Activated T-cell treated with anti-CD3 and anti-CD28 coated beads, Interleukin-2, amount 50 U/mL, for 72 hours (primary cell): ENCODE results near the gene VPS8. TPM values are rescaled to one million over a fixed set of nuclear protein-coding genes. Genes with fewer than 3 reads are reported as not detected.

ENCODE experiments used
- ATAC-seq, 2 donors: fragments of 150-1000 bp; cut with Tn5 transposase; replicated peaks in 1 of 2; 2 replicates each; pipeline ENCODE4 v1.10.0; 2021; ENCODE audit warnings: moderate library complexity in 2 of 2, mild to moderate bottlenecking in 1 of 2
- DNase-seq, 2 donors: peaks; one replicate each; pipeline ENCODE4 v3.0.0; 2021 to 2022; ENCODE audit warnings: mixed read lengths in 1 of 2
- H3K27ac Mint-ChIP-seq: one replicate; pipeline ENCODE4 v1.8.0; 2022; ENCODE audit warnings: mild to moderate bottlenecking, moderate library complexity, mixed read lengths
- H3K27me3 Mint-ChIP-seq: one replicate; pipeline ENCODE4 v1.8.0; 2022; ENCODE audit warnings: low read depth, mixed read lengths
- H3K36me3 Mint-ChIP-seq, 2 donors: one replicate each; pipeline ENCODE4 v1.8.0; 2022; ENCODE audit warnings: mixed read lengths in 2 of 2, mild to moderate bottlenecking in 1 of 2; ENCODE audit not compliant: insufficient read depth in 2 of 2
- H3K4me1 Mint-ChIP-seq: one replicate; pipeline ENCODE4 v1.8.0; 2022; ENCODE audit warnings: low read depth, mixed read lengths
- H3K4me3 Mint-ChIP-seq, 2 donors: one replicate each; pipeline ENCODE4 v1.8.0; 2022; ENCODE audit warnings: mild to moderate bottlenecking in 2 of 2, mixed read lengths in 2 of 2, moderate library complexity in 2 of 2
- H3K9me3 Mint-ChIP-seq, 2 donors: one replicate each; pipeline ENCODE4 v1.8.0; 2022; ENCODE audit warnings: mixed read lengths in 2 of 2
- total RNA-seq, 2 donors: library from RNA; stranded (reverse); gene quantifications; one replicate each; pipeline ENCODE4 v1.2.3, GENCODE V29; 2022

Gene VPS8
- total RNA-seq, 2 donors from 2014 or later = 86.6 to 104 TPM

DNA sequence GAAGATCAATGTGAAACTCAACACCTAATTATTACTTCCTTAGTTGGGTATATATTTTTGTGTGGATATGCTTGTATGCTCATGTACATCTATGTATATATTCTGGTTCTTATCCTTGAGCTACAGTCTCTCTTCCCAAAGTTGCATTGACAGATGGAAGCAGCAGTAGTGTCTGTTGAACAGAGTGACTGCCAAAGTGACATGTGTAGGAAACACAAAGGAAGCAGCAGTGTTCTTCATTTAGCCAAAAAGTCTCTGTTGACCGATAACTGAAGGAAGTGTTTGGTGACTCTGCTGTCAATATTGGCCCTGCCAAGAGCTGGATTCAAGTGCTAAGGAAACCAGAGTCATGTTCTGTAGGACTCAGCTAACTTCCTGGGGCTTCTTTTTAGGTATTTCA lies 217.1 kb downstream of the VPS8 start:
- no peaks in the 10 kb centered on the region for H3K4me1 Mint-ChIP-seq
- no peak overlapping the region for H3K27ac Mint-ChIP-seq
- H3K36me3 Mint-ChIP-seq = peaks cover 14 to 16% of the 10 kb centered on the region in 2 donors
- H3K27me3 Mint-ChIP-seq = no peaks in the 10 kb centered on the region
- no peak overlapping the region for H3K4me3 Mint-ChIP-seq
- ATAC-seq = no peak
- peaks cover 0 to 3% of the 10 kb centered on the region in 2 donors for H3K9me3 Mint-ChIP-seq
- DNase-seq = no peak

DNA sequence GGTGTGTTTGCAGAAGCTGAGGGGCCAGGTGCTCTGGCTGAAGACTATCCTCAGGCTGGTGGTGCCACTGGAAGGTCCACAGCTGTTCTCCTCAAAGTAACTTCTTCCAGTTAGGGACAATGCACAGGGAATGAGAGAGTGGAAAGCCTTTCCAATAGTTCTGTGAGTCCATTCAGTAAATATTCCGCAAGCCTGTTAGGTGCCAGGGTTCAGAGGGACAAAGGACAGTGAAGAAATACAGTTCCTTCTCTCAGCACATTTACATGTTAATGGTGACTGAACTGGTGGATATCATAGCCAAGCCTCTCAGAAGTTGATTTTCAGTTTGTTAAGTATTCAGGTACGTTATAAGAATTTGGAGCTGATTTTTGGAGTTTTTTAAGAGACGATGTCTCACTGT lies 218.4 kb downstream of the VPS8 start:
- H3K9me3 Mint-ChIP-seq = peaks cover 3 to 7% of the 10 kb centered on the region in 2 donors

DNA sequence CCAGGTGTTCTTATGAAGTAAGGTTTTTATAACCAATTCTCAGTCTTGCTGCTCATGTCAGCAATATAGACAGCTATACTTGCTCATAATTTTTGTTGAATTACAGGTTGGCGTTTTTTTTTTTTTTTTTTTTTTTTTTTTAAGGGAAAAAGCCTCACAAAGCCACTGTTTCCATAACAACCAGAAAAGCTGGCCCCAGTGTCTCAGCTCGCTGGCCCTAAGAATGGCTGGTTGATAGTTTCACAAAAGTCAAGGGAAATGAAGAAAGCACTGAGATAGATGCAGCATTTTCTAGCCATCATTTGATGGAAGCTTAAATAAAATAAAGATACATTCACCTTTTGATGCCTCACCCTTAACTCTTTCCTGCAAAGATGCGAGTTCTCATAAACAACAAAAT lies 219.0 kb downstream of the VPS8 start:
- H3K4me1 Mint-ChIP-seq = no peaks in the 10 kb centered on the region
- H3K27ac Mint-ChIP-seq = no peak overlapping the region
- peaks cover 15 to 24% of the 10 kb centered on the region in 2 donors for H3K36me3 Mint-ChIP-seq
- no peak overlapping the region for H3K4me3 Mint-ChIP-seq
- DNase-seq (no peak), ATAC-seq (no peak)
- no peaks in the 10 kb centered on the region for H3K27me3 Mint-ChIP-seq
- peaks cover 3 to 7% of the 10 kb centered on the region in 2 donors for H3K9me3 Mint-ChIP-seq

More for the DNA sequence above, 218.4 kb downstream of the VPS8 start:
- Mint-ChIP-seq H3K27me3 (no peaks in the 10 kb centered on the region), H3K4me1 (no peaks in the 10 kb centered on the region), H3K36me3 (peaks cover 15 to 25% of the 10 kb centered on the region in 2 donors), H3K4me3 (no peak overlapping the region), H3K27ac (no peak overlapping the region)
- ATAC-seq = no peak
- DNase-seq = no peak

DNA sequence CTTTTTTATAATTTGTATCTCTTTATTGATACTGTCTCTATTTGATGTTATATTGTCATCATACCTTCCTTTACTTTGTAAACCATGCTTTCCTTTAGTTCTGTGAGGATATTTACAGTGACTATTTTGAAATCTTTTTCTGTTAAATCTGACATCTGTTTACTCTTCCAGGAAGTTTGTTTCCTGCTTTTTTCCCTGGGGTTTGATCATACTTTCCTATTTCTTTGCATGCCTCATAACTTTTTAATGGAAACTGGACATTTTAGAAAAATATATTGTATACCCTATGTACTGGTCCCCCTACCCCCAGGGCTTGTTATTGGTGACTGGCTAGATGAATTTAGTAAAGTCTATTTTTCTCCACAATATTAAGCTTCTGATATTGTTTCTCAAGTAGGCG lies 225.8 kb downstream of the VPS8 start:
- Mint-ChIP-seq H3K4me3 (no peak overlapping the region), H3K27ac (no peak overlapping the region), H3K27me3 (no peaks in the 10 kb centered on the region), H3K36me3 (peaks cover 16 to 24% of the 10 kb centered on the region in 2 donors), H3K4me1 (no peaks in the 10 kb centered on the region), H3K9me3 (peaks cover 5 to 13% of the 10 kb centered on the region in 2 donors)
- ATAC-seq (no peak), DNase-seq (no peak)

DNA sequence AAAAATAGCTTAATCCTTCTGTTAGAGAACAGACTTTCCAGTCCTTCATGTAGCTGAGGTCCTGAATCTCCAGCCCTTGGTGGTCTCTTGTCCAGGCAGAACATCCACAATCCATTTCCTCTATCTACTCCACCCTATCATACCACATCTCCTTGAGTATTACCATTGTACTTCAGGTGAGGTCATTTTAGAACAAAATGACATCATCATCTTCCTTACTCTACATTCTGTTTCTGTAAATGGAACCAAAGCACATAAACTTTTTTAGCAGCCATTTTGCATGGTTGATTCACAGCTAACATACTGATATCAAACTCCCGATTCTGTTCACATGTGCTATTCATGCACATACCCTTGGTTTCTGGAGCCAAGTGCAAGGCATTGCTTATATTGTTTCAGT lies 228.5 kb downstream of the VPS8 start:
- peaks cover 2 to 6% of the 10 kb centered on the region in 2 donors for H3K9me3 Mint-ChIP-seq
- H3K27me3 Mint-ChIP-seq = no peaks in the 10 kb centered on the region
- ATAC-seq (no peak), DNase-seq (no peak)
- peaks cover 7 to 11% of the 10 kb centered on the region in 2 donors for H3K36me3 Mint-ChIP-seq
- no peak overlapping the region for H3K27ac Mint-ChIP-seq
- H3K4me1 Mint-ChIP-seq = no peaks in the 10 kb centered on the region
- H3K4me3 Mint-ChIP-seq = no peak overlapping the region

DNA sequence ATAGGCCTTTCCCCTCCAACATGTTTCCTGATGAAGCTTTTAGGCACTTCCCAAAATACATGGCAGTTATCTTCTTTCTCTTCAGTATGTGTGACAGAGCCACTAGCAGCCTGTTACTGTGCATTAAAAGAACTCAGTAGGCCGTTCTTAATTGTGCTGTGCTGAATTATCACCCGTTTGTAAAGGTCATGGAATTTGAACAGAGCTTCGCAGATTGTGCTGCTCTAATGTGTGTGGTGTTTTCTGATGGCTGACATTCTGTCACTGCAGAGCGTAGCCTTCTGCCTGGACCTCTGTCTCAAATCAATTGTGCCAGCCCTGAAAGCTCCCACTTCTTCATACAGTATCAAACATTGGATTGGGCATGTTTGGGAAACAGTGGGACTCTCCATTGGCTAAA lies 229.6 kb downstream of the VPS8 start:
- Mint-ChIP-seq H3K9me3 (peaks cover 2 to 6% of the 10 kb centered on the region in 2 donors), H3K27ac (no peak overlapping the region), H3K4me1 (no peaks in the 10 kb centered on the region), H3K4me3 (no peak overlapping the region), H3K27me3 (no peaks in the 10 kb centered on the region), H3K36me3 (peaks cover 7 to 11% of the 10 kb centered on the region in 2 donors)
- ATAC-seq = no peak
- DNase-seq = no peak

DNA sequence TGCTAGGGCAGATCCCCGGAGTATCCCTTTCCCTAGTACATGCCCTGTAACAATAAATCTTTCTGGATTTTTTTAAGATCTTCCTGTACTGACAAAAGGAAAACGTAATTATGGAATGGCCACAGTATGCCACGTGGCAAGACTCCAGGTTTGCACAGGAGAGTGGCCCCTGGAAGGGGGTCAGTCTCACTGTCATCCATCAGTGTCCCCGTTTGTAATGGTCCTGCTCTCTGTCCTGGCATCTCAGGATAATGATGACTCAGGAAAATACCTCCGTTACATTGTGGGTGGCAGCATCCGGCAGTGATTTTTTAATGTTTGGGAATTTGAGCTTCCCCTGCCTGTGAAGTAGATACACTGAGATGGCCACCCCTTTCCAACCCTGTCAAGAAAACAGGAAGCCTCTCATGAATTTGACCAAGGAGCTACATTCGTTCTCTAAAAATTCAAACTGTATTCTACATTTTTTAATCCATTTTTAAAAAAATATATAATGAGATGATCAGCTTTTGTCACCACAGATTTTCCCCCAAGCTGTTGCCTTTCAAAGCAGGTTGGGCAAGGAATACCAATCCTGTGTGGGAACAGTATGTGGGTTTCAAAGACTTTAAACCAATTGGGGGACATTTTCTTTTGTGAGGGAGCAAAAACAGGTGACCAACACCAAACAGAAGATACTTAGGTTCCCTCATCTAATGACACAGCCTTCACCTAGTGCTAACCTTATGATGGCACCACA lies 230.5 kb downstream of the VPS8 start:
- ATAC-seq = no peak
- H3K27ac Mint-ChIP-seq = peak overlapping the region; percentile 14
- peaks cover 1 to 4% of the 10 kb centered on the region in 2 donors for H3K9me3 Mint-ChIP-seq
- no peak for DNase-seq
- H3K27me3 Mint-ChIP-seq = no peaks in the 10 kb centered on the region
- H3K4me1 Mint-ChIP-seq = no peaks in the 10 kb centered on the region
- no peak overlapping the region for H3K4me3 Mint-ChIP-seq
- peaks cover 5 to 7% of the 10 kb centered on the region in 2 donors for H3K36me3 Mint-ChIP-seq

DNA sequence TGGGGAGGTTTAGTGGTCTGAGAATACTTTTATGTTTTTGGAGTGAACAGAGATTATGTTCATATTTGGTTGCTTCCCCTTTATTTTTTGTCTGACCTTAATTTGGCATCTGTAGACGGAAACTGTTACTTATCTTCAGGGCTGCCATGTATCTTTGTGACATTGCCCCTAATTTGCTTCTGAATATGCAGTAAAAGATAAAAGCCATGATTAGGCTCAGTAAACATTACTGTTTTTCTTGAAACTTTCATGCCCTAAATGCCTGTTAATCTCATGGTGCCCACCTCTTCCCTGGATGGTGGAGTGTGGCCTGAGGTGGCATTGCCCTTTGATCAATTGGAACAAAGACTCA lies 234.2 kb downstream of the VPS8 start:
- H3K9me3 Mint-ChIP-seq = peaks cover under 1 to 3% of the 10 kb centered on the region in 2 donors
- H3K4me1 Mint-ChIP-seq = no peaks in the 10 kb centered on the region
- no peak overlapping the region for H3K27ac Mint-ChIP-seq
- H3K36me3 Mint-ChIP-seq = peaks cover 4 to 23% of the 10 kb centered on the region in 2 donors
- no peaks in the 10 kb centered on the region for H3K27me3 Mint-ChIP-seq
- H3K4me3 Mint-ChIP-seq = no peak overlapping the region
- no peak for ATAC-seq
- DNase-seq = no peak

DNA sequence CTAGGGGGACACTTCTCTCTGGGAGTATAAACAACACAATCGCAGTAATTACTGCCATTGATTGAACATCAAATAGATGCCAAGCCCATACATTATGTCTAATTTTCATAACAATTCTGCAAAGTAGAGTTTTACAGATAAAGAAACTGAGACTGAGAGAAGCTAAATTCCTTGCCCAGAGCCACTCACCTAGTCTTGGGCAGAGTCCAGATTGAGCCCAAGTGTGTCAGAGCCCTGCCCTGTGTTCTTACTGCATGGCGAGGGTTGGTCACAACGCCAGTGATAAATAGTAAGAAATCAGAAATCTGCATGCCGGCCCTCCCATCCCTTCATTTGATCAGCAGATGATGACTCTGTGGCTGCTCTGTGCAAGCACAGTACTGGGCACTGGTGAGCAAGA lies 234.6 kb downstream of the VPS8 start:
- Mint-ChIP-seq H3K9me3 (peaks cover 2 to 3% of the 10 kb centered on the region in 2 donors), H3K27ac (no peak overlapping the region), H3K4me1 (no peaks in the 10 kb centered on the region), H3K4me3 (no peak overlapping the region), H3K36me3 (peaks cover 7 to 22% of the 10 kb centered on the region in 2 donors), H3K27me3 (no peaks in the 10 kb centered on the region)
- no peak for DNase-seq
- ATAC-seq = no peak

DNA sequence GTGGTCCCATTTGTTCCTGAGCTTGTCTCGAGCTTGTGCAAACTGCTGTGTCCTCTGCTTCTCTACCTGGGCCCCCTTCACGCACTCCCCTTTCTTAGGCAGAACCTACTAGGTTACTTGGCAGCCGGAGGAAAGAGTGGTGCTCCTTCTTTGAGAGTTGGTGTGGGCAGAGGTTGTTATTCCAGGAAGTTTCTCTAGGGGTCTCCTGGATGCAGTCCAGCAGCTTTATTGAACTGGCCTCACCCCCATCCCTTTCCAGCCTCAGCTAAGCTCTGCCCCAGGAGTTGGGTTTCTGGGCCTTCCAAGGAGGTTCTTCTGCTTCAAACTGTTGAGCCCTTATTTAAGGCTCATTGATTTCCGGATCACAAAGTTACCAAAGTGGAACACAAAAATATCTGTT lies 237.7 kb downstream of the VPS8 start:
- DNase-seq (no peak), ATAC-seq (no peak)
- Mint-ChIP-seq H3K9me3 (peaks cover 7 to 12% of the 10 kb centered on the region in 2 donors), H3K4me3 (no peak overlapping the region), H3K27ac (no peak overlapping the region), H3K36me3 (peaks cover 23 to 39% of the 10 kb centered on the region in 2 donors), H3K4me1 (no peaks in the 10 kb centered on the region), H3K27me3 (no peaks in the 10 kb centered on the region)

DNA sequence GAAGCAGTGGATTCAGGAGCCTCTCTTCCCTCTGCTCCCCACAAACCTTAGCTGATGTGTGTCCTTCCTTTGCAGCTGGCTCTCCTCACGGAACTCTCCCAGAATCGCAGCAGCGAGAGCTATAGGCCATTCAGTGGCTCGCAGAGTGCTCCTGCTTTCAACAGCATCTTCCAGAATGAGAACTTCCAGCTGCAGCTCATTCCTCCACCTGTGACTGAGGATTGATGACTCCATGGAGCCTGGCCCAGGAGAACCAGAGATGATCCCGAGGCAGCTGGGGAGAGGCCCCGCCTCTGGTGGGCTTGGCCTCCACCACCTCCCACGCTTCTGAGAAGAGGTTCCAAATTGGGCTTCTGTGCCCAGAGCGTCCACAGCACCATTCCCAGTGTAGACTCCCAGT lies 239.8 kb downstream of the VPS8 start:
- Mint-ChIP-seq H3K27ac (no peak overlapping the region), H3K27me3 (no peaks in the 10 kb centered on the region), H3K4me1 (no peaks in the 10 kb centered on the region), H3K4me3 (no peak overlapping the region), H3K36me3 (peaks cover 28 to 47% of the 10 kb centered on the region in 2 donors), H3K9me3 (peaks cover 13 to 16% of the 10 kb centered on the region in 2 donors)
- ATAC-seq = no peak
- DNase-seq = no peak

DNA sequence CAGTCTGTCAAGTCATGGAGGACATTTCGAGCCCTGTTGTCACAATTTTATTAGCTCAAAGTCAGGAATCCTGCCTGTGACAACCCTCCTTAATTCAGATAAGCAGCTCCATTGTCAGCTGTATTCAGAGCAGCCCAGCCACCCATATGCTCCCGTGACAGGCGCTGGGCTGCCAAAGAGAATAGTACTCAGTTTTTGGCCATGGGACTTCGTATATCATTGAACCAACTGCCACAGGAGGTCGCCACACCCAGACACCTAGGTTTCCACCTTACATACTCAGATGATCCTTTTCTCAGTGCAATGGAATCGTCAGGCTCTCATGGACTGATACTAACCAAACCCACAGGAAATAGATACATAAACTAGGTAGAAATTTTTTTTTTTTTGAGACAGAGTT lies 240.7 kb downstream of the VPS8 start:
- Mint-ChIP-seq H3K4me3 (no peak overlapping the region), H3K27ac (no peak overlapping the region), H3K9me3 (peaks cover 13 to 16% of the 10 kb centered on the region in 2 donors), H3K4me1 (no peaks in the 10 kb centered on the region), H3K36me3 (peaks cover 30 to 50% of the 10 kb centered on the region in 2 donors), H3K27me3 (no peaks in the 10 kb centered on the region)
- ATAC-seq (no peak), DNase-seq (no peak)

DNA sequence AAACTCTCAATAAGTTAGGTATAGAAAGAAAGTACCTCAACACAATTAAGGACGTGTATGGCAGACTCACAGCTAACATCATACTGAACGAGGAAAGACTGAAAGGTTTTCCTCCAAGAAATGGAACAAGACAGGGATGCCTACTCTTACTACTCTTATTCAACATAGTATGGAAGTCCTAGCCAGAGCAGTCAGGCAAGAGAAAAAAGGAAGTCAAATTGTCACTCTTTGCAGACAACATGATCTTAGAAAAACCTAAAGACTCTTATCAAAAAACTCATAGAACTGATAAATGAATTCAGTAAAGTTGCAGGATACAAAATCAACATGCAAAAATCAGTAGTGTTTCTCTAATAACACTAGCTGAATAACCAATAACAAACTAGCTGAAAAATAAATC lies 244.9 kb downstream of the VPS8 start:
- Mint-ChIP-seq H3K36me3 (peaks cover 24 to 34% of the 10 kb centered on the region in 2 donors), H3K4me1 (no peaks in the 10 kb centered on the region), H3K4me3 (no peak overlapping the region), H3K27ac (peak overlapping the region; percentile 15), H3K27me3 (no peaks in the 10 kb centered on the region), H3K9me3 (peaks cover 28 to 29% of the 10 kb centered on the region in 2 donors)
- no peak for ATAC-seq
- no peak for DNase-seq

DNA sequence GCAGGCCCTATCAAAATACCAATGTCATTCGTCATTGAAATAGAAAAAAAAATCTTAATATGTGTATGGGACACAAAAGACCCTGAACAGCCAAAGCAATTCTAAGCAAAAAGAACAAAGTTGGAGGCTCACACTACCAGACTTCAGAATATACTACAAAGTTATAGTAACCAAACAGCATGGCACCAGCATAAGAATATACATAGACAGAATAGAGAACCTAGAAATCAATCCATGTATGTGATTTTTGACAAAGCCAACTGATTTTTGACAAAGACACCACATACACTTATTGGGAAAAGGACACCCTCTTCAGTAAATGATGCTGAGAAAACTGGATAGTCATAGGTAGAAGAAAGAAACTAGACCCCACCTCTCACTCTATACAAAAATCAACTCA lies 245.9 kb downstream of the VPS8 start:
- ATAC-seq (no peak), DNase-seq (no peak)
- Mint-ChIP-seq H3K27ac (no peak overlapping the region), H3K9me3 (peaks cover 26 to 27% of the 10 kb centered on the region in 2 donors), H3K36me3 (peaks cover 16 to 27% of the 10 kb centered on the region in 2 donors), H3K4me3 (no peak overlapping the region), H3K4me1 (no peaks in the 10 kb centered on the region), H3K27me3 (no peaks in the 10 kb centered on the region)
